HepG2 (cell line): ENCODE results near the gene AP3M1.

Experiments
- NFE2 ChIP-seq: sonication (generic); formaldehyde crosslinking; IDR thresholded peaks from 2 replicates; pipeline ENCODE4 v1.4.0; 2020; ENCODE audit warnings: missing genetic modification reagents
- SNAI1 ChIP-seq: sonication (generic); formaldehyde crosslinking; IDR thresholded peaks from 2 replicates; pipeline ENCODE4 v1.5.0; 2020; ENCODE audit warnings: mild to moderate bottlenecking, missing genetic modification reagents, borderline replicate concordance
- ZMYM2 ChIP-seq: sonication (generic); formaldehyde crosslinking; IDR thresholded peaks from 2 replicates; pipeline ENCODE4 v1.8.0; 2022; ENCODE audit warnings: mild to moderate bottlenecking, missing genetic modification reagents
- ZSCAN29 ChIP-seq: sonication (generic); formaldehyde crosslinking; conservative IDR thresholded peaks from 2 replicates; pipeline ENCODE4 v1.4.0; 2020; ENCODE audit warnings: mild to moderate bottlenecking, missing genetic modification reagents
- TF ChIP-seq, protein P1 (sequence below): sonication (generic); formaldehyde crosslinking; conservative IDR thresholded peaks from 2 replicates; pipeline ENCODE4 v1.4.0; 2020; ENCODE audit warnings: missing genetic modification reagents

- TF ChIP-seq, protein P1, sequence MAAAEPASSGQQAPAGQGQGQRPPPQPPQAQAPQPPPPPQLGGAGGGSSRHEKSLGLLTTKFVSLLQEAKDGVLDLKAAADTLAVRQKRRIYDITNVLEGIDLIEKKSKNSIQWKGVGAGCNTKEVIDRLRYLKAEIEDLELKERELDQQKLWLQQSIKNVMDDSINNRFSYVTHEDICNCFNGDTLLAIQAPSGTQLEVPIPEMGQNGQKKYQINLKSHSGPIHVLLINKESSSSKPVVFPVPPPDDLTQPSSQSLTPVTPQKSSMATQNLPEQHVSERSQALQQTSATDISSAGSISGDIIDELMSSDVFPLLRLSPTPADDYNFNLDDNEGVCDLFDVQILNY (CRISPR knock-in tag): no peak
- TF ChIP-seq NFE2 (CRISPR knock-in tag): no peak
- TF ChIP-seq SNAI1 (CRISPR knock-in tag): no peak
- TF ChIP-seq ZMYM2 (CRISPR knock-in tag): no peak
- no peak for TF ChIP-seq ZSCAN29 (CRISPR knock-in tag)
Measured at GRCh38 chr10:74163319-74164068, 12.9 kb upstream of the AP3M1 start.
